GM21381 (cell line): ENCODE data around the gene NOC2L.

Source experiments
- ATAC-seq: cut with Tn5 transposase; IDR thresholded peaks from one replicate; pipeline ENCODE4 v1.9.1; 2021; ENCODE audit warnings: mild to moderate bottlenecking, moderate library complexity; ENCODE audit not compliant: unreplicated experiment

The NOC2L gene

GRCh38 chr1:958823-959730 is at the start of gene NOC2L:
Gene NOC2L (minus strand): TSS chr1:959256. CDS start chr1:959240, 16 bp downstream.
- peak; percentile 60 for ATAC-seq

GRCh38 chr1:1006305-1007159 is 47.5 kb upstream of the NOC2L start:
- no peak for ATAC-seq

- no peak for ATAC-seq
These were observed 46.8 kb upstream of the NOC2L start for GRCh38 chr1:1005774-1006304.

GRCh38 chr1:1004780-1005697 is 46.0 kb upstream of the NOC2L start:
- no peak for ATAC-seq

GRCh38 chr1:1004420-1004779 is 45.3 kb upstream of the NOC2L start:
- no peak for ATAC-seq

- no peak for ATAC-seq
These were observed 44.8 kb upstream of the NOC2L start for GRCh38 chr1:1003618-1004419.

- no peak for ATAC-seq
These were observed 42.2 kb upstream of the NOC2L start for GRCh38 chr1:1001057-1001783.

GRCh38 chr1:1000357-1001056 is 41.5 kb upstream of the NOC2L start:
- peak; percentile 22 for ATAC-seq

GRCh38 chr1:999725-1000356 is 40.8 kb upstream of the NOC2L start, which contains the start of gene HES4:
Gene HES4 (minus strand): TSS chr1:1000097. CDS start chr1:999973, 124 bp downstream.
- ATAC-seq: peak; percentile 54

GRCh38 chr1:998995-999724 is 40.1 kb upstream of the NOC2L start:
- peak; percentile 2 for ATAC-seq

- no peak for ATAC-seq
These were observed 39.6 kb upstream of the NOC2L start for GRCh38 chr1:998745-998994.

- no peak for ATAC-seq
These were observed 39.1 kb upstream of the NOC2L start for GRCh38 chr1:997993-998744.

GRCh38 chr1:997713-997992 is 38.6 kb upstream of the NOC2L start:
- no peak for ATAC-seq

GRCh38 chr1:996851-997712 is 38.0 kb upstream of the NOC2L start:
- ATAC-seq: no peak

GRCh38 chr1:995665-996633 is 36.9 kb upstream of the NOC2L start:
- ATAC-seq: no peak
